ENCODE measurements around the gene FAF2.

FAF2 gene

GRCh38 chr5:176408590-176408989 lies 39.6 kb upstream of the FAF2 start:
- TF ChIP-seq ZFX (IDR thresholded peaks at IDR 0.05): no peak
- TF ChIP-seq, protein P1, sequence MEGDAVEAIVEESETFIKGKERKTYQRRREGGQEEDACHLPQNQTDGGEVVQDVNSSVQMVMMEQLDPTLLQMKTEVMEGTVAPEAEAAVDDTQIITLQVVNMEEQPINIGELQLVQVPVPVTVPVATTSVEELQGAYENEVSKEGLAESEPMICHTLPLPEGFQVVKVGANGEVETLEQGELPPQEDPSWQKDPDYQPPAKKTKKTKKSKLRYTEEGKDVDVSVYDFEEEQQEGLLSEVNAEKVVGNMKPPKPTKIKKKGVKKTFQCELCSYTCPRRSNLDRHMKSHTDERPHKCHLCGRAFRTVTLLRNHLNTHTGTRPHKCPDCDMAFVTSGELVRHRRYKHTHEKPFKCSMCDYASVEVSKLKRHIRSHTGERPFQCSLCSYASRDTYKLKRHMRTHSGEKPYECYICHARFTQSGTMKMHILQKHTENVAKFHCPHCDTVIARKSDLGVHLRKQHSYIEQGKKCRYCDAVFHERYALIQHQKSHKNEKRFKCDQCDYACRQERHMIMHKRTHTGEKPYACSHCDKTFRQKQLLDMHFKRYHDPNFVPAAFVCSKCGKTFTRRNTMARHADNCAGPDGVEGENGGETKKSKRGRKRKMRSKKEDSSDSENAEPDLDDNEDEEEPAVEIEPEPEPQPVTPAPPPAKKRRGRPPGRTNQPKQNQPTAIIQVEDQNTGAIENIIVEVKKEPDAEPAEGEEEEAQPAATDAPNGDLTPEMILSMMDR (conservative IDR thresholded peaks at IDR 0.05): no peak
- no peak overlapping the region for H3K27ac ChIP-seq

GRCh38 chr5:176409765-176410164 lies 38.4 kb upstream of the FAF2 start:
- H3K27ac ChIP-seq: no peak overlapping the region
- TF ChIP-seq ZFX (IDR thresholded peaks at IDR 0.05): no peak
- TF ChIP-seq, protein P1 (conservative IDR thresholded peaks at IDR 0.05): no peak

GRCh38 chr5:176410486-176411180 lies 37.6 kb upstream of the FAF2 start:
- H3K27ac ChIP-seq: no peak overlapping the region
- TF ChIP-seq, protein P1 (conservative IDR thresholded peaks at IDR 0.05): no peak
- TF ChIP-seq ZFX (IDR thresholded peaks at IDR 0.05): no peak

DNA sequence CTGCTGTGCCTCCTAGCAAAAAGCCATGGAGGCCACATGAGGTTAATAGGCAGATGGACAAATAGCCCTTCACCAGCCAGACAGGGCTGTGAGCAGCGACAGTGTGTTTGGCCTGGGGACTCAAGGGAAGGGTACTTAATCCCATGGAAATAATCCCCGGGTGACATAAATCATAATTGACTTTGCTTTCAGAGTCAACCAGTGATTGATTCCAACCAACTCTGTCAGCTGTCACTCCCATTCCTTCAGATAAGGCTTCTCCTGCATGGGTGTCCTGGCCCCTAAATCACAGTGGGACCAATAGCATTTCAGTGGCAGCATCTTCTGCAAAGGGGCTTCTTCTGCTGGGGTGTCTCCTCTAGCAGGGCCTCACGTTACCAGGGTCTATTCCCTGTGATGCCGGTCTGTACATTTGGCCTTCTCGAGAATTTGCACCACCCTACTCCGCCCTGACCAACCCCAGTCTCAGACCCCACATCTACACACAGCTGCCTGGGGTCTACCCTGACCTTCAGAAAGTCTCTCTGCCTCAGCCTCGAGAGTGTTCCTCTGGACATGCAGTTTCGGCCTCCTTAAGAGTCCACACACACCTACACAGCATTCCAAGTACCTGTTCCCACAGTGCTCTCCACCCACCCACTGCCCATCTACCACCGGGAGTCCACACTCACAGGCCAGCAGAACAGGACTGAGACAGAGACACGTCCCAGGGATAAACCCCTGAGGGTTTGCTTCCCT lies 35.5 kb upstream of the FAF2 start:
- no peak overlapping the region for H3K27ac ChIP-seq
- TF ChIP-seq, protein P1 (conservative IDR thresholded peaks at IDR 0.05): no peak
- no peak for TF ChIP-seq ZFX (IDR thresholded peaks at IDR 0.05)

- no peak overlapping the region for H3K27ac ChIP-seq
- TF ChIP-seq ZFX (IDR thresholded peaks at IDR 0.05): no peak
- TF ChIP-seq, protein P1 (conservative IDR thresholded peaks at IDR 0.05): no peak
Observed at GRCh38 chr5:176413255-176413565, 35.0 kb upstream of the FAF2 start.

GRCh38 chr5:176413709-176414191 lies 34.4 kb upstream of the FAF2 start:
- TF ChIP-seq ZFX (IDR thresholded peaks at IDR 0.05): no peak
- TF ChIP-seq, protein P1 (conservative IDR thresholded peaks at IDR 0.05): no peak
- H3K27ac ChIP-seq: no peak overlapping the region

DNA sequence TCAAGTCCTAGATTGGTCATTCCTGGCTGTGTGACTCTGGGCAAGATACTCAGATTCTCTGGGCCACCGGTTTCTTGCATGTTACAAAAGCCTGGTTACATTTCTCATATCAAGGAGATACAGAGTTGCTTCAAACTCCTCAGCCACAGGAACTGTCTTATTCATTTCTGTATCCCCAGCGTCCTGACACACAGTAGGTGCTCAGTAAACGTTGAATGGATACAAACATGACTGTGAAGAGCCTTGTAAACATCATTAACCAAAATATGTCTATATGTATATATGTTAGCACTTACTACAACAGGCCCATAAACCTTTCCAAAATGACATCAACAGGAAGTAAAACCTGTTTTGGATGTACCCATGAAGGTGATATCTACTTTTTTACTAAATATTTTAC lies 33.5 kb upstream of the FAF2 start:
- H3K27ac ChIP-seq: no peak overlapping the region
- TF ChIP-seq ZFX (IDR thresholded peaks at IDR 0.05): no peak
- TF ChIP-seq, protein P1 (conservative IDR thresholded peaks at IDR 0.05): no peak
